NCI-H1417 (cell line): ENCODE results near the gene LRRFIP1.
A peak's percentile ranks its signal among the peaks of the same experiment; 100 is the strongest.

Experiments
- DNase-seq, 3 experiments: peaks; one replicate each; lab custom pipeline; 2025; lab: John Stamatoyannopoulos, UW

Gene LRRFIP1

DNA sequence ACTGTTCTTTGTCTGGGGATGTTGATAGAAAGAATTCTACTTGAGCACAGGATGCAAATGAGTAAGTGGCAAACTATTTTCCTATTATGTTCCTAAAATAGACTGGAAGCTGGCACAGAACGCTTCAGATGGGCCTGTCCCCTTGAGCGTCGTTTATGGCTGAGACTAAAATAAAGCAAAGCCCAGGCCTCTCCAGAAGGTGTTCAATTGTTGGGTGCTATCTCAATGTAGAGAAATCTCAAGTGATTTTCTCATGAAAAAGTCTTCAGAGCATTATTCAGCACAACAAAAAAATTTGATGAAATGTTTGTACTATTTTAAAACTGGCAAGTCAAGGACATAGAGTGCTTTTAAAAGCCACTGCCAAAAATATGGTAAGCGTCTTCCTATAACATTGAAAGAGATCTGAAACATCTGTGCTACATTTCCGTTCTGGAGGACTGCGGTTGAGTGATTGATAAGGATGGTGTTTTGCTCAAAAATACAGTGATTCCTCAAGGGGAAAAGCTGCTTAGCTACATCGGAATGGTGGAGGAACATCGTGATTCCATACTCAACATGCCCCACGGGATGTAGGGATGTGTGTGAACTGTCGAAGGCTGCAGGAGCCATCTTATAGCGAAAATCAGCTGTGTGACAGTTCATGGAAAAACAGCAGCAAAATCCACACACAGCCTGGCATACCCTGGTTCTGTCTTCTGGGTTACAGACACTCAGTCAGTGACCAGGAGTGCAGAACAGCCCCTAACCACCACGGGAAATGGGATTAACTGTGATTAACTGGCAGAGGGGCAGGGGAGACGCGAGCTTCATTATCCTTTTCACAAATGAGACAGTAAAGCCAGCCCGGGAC is 10.4 kb upstream of the LRRFIP1 start:
- no peak for DNase-seq

DNA sequence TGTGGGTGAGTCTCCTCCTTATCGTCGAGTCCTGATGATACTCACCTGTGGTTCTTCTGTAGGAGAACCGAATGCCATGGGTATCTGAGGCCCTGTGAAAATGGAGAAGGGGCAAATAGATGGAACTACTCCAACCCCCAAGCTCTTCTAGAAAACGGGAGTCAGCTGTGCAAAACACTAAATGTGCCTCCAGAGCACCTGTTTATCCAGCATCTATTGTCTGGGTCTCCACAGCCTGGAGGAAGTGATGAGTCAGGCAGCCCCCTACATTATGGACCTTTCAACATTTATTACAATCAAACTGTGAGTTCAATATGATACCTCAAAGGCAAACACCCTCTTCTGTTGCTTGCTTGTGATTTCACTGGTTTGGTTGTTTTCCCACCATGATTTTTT is 9.8 kb upstream of the LRRFIP1 start:
- peak in 1 of 3 experiments; percentile 10 for DNase-seq

DNA sequence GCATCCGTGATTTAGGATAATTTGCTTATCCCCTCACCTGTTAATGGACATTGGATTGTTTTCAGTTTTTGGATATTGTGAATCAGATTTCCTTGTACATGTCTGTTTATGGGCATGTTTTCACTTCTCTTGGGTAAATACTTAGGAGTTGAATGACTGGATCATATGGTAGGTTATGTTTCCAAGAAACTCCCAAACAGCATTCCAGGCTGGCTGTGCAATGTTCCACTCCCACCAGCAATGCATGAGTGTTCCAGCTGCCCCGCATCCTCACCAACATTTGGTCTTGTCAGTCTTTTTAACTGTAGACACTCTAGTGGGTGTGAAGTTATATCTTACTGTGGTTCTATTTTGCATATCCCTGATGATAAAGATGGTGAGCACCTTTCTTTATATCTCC is 8.9 kb upstream of the LRRFIP1 start:
- DNase-seq, result no peak

DNA sequence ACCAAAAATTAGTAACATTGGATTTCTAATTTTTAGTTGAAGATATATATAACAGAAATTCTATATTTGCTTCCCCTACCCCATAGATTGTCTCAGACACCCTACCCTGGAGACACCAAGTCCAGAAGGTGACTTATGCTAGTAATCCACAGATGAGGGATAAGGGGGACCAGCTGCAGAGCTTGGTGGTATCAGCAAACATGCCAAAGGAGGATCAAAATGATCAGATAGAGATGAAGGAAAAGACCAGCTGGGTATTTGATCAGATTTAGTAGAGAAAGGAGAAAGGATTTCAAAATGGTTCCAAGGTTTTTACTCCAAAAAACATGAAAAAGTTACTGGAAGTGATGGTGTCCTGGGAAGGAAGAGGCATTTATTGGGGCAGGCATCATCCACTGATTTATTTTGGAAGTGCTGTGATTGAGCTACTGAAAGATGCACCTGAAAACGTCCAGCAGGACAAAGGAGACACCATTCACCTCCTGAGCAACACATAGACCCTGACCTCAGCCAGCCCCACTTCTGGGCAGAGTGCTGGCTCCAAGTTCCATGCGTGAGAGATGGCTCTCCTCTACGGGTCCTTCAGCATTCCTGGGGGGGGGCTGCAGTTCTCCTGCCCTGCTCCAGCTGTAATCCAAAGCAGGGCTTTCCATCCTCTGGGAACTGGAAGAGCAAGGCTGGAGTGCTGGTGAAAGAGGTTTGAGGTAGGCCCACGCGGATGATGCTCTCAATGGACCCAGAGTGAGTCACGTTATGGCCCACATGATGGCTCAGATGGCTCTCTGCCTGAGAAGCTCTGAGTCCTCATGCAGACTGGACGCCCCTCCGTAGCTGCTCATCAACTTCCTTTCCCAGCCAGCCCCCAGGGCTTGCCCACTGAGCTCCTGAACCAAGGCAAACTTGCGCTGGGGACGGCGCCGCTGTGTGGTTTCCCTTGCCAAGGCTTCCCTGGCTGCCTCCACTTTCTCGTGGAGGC is 3.7 kb upstream of the LRRFIP1 start:
- DNase-seq, result no peak

DNA sequence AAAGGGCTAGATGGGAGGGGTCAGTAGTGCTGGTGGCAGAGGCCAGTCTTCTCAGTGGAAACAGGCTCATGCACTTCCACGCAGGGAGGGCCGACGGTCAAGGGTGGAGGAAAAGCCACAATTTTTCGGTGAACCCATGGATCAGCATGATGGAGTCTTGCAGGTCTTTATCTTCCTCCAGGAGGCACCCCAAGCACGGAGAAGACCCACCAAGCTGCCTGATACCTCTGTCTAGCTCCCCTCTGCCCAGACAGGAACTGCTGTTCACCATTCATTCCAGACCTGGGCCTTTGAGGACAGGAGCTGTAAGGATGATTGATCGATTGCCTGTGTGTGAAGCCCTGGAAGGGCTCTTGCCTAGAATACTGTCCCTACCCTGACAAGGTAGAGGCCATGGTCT is 2.8 kb upstream of the LRRFIP1 start:
- DNase-seq, result no peak

DNA sequence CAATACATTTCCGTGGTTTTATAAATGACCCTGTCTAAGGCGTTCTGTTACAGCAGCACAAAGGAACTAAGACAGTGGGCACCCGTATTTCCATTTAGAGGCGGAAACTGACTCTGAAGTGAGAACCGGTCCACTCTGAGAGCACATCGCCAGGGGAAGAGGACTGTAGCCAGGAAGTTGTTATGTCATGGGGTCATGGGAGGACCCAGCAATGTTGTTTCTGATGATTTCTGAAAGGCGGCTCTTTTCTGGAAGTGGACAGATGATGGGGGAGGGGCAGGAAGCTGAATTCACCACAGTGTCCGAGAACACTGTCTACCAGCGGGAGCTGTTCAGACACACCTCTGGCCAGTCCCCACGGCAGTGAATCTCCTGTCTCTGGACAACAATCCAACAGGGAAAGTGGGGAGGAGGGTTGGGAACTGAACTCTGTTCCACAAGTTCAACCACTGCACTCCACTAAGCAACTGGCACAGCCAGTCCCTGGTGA is 2.1 kb upstream of the LRRFIP1 start:
- DNase-seq, result no peak

DNA sequence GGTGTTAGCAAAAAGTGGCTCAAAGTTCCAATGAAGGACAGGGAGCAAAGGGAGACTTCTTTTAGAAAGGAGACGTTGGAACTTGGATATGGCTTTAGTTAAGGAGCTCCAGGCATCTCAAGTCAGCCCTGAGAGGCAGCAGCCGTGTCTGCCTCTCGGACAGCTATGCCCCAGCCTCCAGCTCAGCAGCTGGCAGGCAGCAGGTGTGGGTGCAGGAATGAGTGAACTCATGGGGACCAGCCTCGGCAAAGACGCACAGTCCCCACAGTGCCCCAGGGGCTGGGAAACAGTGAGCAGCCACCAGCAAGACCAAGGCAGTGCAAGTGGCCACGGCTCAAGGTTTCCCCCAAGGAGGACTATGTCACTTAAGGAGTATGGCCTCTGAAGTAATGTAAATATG is 1.6 kb upstream of the LRRFIP1 start:
- no peak for DNase-seq

DNA sequence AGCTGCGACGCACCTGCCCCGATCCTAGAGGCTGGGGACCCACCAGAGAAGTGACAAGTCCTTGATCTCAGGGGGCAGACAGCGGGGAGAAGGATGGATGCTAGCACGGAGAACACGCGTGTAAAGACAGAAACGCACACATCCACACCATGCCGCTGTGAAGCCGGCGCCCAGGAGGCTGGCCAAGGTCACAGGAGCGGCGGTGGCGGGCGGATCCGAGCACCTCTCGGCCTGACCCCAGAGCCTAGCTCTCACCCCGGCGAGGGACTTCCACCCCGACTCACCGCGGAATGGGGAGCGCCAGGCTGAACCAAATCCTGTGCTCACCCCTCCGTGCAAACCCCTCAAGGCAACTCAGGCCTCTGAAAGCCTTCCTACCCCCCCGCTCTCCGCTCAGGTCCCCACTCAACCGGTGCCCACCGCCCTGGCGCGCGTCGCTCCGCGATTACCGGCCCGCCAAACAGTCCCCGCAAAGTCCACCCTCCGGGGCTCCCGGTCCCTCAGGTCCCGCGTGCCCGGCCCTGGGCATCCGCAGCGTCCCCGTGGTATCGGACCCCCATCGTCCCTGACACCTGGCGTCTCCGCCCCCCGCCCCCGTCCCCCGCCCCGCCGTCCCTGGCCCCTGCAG is 460 bp upstream of the LRRFIP1 start:
- DNase-seq, result peak in 1 of 3 experiments; percentile 23

DNA sequence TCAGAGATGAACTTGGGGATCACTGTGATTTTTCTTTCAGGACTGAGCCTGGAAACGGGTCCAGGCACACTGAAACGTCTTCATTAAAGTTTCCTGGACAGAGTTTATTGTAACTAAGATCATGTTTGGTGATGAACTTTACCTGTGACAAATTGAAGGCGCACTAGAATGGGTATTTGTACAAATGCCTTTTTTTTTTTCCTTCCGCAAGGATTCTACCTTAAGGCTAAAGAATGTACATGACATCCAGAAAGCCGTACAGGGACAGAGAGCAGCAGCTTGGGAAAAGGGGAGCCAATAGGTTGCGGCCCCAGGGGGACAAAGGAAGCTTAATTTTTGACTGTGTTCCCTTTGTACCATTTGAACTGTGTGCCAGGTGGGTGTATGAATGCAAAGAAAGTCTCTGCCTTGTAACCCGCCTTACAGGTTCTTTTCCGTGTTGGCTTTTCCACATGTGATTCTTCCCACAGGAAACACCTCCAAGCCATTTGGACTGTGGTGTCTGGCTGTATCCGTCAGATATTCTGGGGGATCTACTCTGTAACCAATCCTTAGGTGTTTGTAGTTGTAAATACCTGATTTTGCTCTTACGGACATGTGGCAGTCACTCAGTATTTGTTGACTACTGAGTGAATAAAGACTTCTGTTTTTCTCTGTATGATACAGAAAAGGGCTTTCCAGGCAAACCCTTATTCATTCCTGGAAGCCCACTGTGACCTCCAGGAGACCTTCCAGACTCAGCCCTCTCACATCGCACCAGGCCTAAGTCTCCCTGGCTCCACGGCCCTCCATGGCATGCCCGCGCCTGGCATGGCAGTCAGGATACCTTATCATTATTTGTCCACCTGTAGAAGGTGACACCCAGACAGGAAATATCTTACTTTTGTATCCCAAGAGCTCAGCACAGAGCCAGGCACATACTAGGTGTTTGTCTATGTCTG is 1.1 kb downstream of the LRRFIP1 start:
- peak in 1 of 3 experiments; percentile 52 for DNase-seq

DNA sequence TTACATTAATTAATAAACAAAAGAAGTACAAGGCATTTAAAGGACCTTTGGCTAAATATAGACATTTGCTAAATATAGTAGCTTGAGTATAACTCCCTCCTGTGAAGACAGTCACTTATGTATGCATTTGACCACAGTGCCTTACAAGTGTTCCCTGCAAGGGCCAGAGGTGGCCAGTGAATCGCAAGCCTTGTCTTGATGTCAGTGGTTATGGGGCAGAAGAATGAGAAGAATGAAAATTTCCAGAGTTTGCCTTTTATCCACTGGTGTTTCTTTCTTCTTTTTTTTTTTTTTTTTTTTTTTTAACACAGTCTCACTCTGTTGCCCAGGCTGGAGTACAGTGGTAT is 1.8 kb downstream of the LRRFIP1 start:
- DNase-seq, result no peak

DNA sequence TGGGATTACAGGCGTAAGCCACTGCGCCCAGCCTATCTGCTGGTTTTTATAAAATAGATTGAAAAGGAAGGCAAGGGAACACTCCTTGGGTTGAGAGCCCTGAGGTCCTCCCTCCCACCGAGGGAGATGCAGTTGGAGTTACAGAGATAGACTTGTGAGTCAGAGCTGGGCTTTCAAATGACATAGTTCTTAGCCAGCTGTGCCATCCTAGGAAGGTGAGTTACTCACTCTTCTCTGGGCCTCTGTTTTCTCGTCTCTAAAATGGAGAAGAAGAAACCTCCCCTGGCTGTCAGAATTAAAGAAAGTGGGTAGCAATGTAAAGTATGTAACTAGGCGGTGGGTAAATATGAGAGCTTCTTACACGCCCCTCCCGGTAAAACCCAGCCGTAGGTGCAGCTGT is 2.4 kb downstream of the LRRFIP1 start:
- no peak for DNase-seq

DNA sequence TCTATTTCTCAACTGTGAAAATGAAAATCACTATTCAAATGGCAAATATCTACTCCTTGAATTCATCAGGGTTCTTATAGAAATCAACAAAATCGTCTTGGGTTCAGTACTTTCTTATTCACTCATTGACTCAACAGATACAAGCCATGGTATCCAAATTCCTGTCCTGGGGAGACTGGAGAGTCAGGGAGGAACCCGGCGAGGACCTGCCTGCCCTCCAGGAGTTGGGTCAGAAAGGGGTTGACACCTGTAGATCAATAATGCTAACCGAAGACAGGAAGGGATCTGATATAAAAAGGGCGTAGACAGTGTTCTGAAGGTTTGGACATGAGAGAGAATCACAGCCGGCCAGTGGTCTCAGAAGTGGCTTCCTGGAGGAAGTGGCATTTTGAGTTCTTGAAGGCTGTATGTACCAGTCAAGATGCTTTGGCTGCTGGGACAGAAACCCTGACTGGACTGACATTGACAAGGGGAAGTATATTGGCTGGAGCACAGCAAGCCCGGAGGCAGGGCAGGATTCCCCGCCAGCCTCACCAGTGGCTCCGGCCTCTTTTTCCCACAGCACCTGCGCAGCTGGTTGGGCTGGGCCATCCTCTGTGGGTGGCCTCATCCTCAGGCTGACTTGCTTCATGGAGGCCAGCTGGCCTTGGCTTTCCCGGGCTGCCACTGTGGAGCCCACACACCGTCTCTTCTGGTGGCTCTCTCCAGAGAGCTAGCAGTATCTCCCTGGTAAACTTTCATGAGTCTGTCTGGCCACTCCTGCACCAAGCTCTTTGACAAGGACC is 3.0 kb downstream of the LRRFIP1 start:
- DNase-seq, result no peak

DNA sequence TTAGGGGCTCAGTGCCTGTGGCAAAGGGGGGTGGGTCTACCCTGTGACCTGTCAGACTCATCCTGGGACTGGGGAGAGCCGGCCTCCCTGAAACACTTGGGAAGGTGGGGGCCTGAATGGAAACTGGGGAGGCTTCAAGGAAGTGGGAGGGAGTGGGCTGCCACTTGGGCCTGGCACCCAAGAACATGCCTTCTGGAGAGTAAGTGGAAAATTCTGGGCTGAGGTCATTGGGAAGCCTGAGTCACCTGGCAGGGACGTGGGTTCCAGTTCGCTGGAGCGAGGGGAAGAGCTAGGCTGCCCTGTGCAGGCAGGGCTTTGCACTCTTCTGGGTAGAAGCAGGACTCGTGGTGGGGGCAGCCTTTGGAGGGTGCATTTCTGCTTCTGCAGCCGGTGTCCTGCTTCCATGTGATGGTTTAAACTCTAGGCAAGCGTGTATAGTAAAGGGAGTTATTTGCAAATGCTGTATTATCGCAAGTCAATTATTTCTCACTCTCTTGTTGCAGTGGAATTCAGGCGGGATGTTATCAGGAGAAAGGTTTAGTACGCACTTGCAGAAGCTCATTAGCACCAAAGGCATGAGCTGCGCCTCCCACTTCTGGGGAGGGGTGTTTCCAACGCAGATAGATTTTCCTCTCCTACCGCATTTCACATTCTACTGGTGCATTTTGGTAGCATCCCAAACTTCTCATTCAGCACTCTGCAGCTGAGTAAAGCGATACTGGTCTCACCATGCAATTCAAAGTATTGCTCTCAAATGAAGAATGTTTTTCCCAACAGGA is 3.8 kb downstream of the LRRFIP1 start:
- DNase-seq, result no peak

DNA sequence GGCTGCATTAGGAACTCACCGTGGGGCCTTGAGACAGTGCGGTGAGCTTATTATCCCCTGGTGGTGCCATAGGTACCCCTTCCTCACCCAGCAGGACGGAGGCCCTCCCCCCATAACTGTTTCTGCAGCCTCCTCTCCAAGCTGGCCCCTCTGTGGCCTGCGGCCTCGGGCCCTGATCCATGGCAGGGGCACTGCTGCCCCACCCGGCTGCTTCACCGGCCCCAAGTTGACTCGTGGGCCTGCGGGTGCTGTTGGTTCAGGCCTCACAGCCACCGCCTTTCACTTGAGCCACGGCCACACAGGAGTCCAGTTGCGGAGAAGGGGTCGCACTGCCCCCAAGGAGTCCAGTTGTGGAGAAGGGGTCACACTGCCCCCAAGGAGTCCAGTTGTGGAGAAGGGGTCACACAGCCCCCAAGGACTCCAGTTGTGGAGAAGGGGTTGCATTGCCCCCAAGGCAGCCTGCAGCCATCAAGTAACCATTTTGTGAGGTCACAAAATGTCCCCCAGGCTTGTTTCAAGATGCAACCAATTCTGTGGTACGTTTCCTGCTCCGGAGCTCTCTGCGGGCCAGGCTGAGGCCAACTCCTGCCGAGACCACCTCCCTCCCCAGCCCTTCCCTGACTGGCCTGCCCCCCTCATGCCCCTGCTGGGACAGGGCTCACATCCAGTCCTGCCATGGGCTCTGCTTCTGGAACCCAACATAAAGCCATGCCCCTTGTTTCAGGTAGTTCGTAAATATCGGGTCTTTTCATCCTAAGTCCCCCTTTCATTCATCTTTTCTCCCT is 4.6 kb downstream of the LRRFIP1 start:
- no peak for DNase-seq

DNA sequence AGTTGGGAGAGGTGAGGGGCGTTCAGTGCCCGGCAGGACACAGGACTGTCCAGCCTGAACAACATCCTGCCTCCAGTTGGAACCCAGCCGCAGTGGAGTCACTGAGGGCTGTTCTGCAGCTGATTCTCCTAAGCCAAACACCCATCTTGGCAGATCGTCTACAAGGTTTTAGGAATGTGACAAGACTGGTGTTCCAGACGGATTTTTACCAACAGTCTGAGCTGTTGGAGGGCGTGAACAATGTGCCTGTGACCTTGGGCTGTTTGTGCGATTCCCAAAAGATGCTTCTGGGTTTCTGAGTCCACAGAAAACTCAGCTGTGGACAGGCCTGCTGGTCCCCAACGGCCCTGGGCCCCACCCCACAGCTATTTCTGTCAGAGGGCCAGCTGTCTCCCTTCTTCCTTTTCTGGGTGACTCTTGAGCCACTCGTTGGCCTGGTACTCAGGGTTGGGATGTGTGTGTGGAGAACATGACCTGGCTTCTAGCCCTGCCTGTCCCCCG is 5.7 kb downstream of the LRRFIP1 start:
- DNase-seq, result no peak

DNA sequence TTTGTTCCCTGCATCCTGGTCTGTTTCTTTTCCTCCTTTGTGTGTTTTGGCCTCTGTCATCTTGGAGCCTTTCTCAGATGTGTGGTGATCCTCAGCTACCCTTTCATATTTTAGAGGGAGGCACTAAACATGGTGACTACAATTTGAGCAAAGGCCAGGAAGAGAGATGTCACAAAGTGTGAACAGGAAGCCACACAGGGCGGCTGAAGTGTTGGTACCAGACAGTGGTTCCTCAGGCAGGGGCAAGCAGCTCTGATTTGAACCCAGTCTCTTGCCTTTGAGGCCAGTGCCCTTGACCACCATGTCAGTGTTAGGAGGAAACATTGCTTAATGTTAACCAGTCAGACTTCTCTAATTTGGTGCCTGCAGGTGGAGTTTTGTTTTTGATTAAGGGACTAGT is 9.2 kb downstream of the LRRFIP1 start:
- no peak for DNase-seq

DNA sequence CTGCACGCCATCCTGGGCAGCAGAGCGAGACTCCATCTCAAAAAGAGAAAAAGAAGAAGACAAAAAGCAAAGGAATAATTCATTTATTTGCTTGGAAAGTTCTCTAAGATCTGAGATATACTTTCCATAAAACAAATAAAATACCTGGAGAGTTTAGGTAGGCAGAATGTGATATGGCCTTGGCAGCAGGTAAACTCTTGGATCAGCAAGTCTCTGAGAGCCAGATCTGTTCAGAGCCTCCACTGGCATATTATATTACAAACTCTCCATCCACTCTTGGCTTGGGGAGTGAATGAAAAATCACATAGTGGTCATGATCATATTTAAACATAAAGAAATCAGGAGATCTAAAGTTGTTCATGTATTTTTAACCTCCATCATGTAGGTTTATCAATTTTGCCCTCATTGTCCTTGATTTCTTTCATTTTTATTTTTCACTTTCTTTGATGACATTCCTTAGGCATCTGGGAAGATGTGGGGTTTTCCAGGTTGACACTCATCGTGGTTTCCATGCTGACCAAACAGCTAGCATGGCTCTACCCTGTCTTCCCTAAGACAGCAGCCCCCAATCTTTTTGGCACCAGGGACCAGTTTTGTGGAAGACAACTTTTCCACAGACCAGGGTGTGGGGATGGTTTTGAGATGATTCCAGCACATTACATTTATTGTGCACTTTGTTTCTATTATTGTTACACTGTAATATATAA is 10.2 kb downstream of the LRRFIP1 start:
- no peak for DNase-seq

DNA sequence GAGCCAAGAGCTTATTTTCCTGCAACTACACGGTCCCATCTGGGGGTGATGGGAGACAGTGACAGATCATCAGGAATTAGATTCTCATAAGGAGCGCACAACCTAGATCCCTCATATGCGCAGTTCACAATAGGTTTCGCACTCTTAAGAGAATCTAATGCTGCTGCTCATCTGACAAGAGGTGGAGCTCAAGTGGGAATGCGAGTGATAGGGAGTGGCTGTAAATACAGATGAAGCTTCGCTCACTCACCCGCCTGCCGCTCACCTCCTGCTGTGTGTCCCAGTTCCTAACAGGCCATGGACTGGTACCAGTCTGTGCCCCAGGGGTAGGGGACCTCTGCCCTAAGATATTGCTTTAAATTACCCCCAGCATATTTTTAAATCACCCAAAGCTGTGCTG is 10.8 kb downstream of the LRRFIP1 start:
- peak in 2 of 3 experiments; percentile 27 to 58 for DNase-seq
